Right ventricle myocardium superior (tissue), 1 donor: ENCODE results near the gene SPATS2L. TPM values are rescaled to one million over a fixed set of nuclear protein-coding genes. Genes with fewer than 3 reads are reported as not detected.
A peak's percentile ranks its signal among the peaks of the same experiment; 100 is the strongest.

Source experiments
- ATAC-seq: fragments of 200-7000 bp; cut with Tn5 transposase; one replicate; pipeline ENCODE4 v1.9.1; 2020; ENCODE audit warnings: mild to moderate bottlenecking; ENCODE audit not compliant: poor library complexity
- DNase-seq: peaks from one replicate; pipeline ENCODE4 v3.0.0-alpha.2; 2020
- intact Hi-C: fragments of 100-400 bp; cut with DNase I; formaldehyde crosslinking; loops from one replicate; pipeline ENCODE4 v1.11.2; 2022
- total RNA-seq: library from RNA; stranded (reverse); fragmentation: NEBNext Ultra II Directional; extraction: Animal tissue kit (Norgen Biotek cat#: 25700); gene quantifications from one replicate; pipeline ENCODE4 v1.2.1, GENCODE V29; 2021
- donor health status: DM: no; HTN: yes; CAD: no; lungs with severe emphysema.

Gene SPATS2L
- total RNA-seq, 1 donor from 2014 or later = 71.1 TPM

DNA sequence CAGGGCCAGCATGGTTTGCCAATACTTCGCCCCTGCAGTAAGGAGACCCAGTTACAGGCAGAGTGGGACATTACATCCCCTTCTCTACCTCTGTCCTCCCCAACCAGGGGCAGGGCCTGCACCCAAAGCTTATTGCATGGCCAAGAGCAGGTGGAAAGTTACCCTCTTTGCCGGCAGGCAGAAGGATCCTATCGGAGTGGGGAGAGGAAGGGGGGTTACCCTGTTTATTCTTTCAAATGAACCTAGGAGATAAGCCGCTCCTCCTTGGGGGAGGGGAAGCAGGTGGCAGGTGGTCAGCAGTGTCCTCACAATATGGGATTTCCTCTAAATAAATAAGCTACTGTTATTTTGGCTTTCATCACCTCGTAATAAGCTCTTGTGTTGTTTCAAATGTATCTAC, 53.9 kb downstream of the SPATS2L start:
- ATAC-seq (no peak), DNase-seq (no peak)
- intact Hi-C loops = no loop called here

DNA sequence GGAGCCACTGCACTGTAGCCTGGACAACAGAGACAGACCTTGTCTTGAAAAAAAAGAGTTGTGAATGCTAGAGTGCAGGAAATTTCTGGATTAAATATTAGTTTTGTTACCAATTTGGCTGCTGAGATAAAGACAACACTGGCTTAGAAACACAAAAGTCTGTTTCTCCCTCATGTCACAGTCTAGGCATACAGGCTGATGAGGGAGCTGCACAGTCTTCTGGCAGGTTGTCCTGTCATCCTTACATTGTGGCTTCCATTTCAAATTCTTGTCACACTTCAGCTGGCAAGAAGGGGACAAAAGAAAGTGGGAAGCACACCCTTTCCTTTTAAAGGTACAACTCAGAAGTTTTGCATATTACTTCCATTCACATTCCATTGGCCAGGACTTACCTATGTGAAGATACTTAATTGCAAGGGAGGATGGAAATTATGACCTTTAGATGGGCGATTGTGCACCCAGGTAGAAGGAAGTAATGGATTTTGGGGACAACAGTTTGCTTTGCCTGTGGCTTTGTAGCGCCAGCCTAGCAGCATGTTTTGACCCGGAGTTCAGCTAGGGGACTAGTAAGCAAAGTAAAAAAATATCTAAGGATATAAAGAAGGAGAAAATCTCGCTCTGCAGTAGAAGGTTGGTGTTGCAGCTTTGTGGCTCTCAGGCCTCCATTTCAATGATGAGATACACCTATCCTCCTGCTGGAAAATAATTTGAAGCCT, 55.9 kb downstream of the SPATS2L start:
- DNase-seq = no peak
- no peak for ATAC-seq
- intact Hi-C loops = no loop called here

DNA sequence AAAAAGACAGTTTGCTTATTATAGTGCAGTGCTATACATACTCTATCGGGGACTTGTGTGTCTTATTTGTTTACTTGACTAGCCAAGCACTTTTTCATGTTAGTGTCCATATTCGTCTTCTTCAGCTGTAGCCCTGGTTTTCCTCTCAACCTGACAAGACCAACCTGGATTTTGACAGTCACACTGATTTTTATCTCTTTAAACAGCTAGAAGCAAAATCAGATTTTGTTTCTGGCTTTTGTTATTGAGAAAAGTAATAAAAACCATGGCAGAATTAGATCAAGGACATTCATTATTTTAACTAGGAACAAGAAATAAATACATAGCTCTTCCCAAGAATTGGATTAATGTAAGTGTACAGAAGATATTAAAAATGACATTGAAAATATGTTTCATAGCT, 56.8 kb downstream of the SPATS2L start:
- intact Hi-C loops = no loop called here
- no peak for DNase-seq
- no peak for ATAC-seq

DNA sequence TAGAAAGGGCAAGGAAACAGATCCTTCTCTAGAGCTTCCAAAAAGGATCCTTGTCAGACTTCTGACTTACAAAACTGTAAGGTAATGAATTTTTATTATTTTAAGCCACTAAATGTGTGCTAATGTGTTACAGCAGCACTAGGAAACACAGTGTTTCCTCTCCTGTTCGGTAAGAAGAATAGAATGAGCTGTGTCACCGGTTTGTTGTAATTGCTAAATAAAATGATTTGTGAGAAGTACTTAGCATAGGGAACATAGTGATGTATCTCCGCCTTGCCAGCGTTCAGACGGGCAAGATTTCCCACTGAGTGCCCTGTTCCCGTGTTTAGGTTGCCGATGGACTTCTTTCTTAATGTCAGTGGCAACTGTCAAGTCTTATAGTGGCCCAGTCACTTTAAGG, 57.6 kb downstream of the SPATS2L start:
- DNase-seq (no peak), ATAC-seq (no peak)
- intact Hi-C loops = no loop called here

DNA sequence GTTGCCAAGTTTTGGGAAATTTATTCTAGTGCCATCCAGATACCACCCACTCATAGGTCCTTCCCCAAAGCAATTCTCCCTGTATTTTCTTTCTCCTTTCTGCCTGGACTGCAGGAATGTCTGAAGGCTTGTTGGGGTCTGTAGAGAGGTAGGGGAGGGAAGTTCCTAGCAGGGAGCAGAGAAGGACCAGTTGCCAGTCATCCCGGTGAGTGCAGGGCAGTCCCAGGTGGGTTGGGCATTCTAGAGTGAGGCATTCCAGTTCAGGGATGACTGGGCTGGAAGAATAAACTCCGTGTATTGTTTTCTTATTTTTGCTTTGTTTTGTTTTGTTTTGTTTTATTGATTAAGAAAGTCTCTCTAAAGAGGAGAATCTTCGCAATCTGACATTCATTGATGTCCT, 58.1 kb downstream of the SPATS2L start:
- no peak for DNase-seq
- no peak for ATAC-seq
- intact Hi-C loops = no loop called here

DNA sequence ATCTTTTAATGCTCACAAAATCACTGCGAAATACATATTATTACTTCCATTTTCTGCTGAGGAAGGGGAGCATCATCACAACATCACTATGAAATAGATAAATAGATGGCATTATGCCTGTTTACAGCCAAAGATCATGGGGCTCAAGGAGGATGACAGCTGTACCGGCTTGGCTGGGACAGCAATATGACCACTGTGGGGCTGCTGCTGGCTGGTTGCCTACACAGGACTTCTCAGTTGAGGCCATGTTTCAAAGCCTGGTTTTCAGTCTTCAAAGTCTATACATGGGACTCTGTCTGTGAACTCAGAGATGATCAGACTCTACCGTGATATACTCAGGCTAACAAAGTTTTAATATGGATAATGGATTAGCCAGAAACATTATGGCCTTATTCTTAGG, 58.7 kb downstream of the SPATS2L start:
- no peak for DNase-seq
- intact Hi-C loops = no loop called here
- no peak for ATAC-seq

DNA sequence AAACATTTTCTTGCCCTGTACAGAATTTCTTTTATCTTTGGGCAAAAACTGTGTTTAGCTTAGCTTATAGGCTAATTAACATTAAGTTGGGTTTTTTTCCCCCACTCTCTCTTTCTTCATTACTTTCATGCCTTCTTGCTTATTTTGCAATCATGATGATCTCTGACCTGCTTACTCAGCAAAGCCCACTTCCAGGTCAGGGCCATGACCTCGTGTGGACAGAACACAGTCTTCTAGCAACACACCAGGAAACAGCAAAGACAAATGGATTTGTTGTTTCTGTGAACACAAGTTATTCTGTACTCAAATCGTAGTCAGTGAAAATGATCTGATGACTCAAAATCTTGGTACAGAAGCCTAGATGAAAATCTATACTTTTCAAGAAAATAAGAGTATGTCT, 60.7 kb downstream of the SPATS2L start:
- ATAC-seq = no peak
- no peak for DNase-seq
- intact Hi-C loops = no loop called here

DNA sequence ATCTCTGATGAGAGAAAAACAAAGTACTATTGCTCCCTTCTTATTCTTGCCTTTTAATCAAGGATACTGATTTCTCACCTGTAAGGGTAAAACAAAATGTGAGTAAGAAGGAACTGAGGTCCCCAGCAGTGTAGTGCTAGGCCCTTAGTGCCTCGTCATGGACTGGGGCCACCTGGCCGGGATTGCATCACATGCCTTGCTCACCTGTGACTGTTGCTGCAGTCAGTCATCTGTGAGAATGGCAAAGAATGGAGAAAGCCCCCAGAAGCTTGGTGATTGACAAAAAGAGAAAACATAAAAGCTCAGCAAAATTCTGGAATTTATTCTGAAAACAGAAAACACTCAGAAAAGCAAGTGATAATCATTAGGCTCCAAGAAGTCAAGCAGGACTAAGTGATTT, 63.4 kb downstream of the SPATS2L start:
- DNase-seq (no peak), ATAC-seq (no peak)
- intact Hi-C loops = no loop called here

DNA sequence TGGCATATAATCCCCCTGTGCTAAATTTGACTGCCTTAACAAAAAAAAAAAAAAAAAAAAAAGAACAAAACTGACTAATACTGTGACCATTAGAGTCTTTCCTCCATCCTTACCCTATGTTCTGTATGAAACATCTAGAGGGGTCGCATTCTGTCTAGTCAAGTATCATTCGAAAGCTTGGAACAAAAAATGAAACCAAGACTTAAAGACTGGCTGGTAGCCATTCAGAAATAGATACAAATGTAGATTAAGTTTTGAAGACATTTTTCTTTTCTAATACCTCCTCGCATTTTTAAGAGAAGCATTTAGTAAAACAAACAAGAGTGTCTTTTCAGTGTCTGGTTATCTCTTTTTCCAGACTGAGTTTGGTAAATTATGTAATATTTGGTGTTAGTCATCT, 66.7 kb downstream of the SPATS2L start:
- intact Hi-C loops = no loop called here
- ATAC-seq (no peak), DNase-seq (no peak)

DNA sequence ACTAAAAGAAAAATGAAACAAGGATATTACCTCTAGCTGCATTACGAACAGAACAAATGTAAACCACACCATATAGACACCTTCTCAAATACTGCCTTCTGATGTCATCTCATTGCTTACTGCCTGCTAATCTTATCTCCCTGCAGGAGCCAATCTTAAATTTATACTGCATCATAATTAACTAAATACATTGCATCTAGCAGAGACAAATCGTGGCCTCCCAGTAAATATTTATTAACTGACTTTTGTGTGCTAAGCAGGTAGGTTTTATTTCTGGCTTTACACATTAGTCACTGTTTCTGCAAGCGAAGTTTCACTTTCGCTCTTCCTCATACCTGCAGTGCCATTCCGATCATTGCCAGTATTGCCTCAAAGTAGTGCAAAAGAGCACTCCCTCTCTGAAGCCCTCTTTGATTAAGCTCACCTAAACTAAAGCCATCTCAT, 67.5 kb downstream of the SPATS2L start:
- DNase-seq (no peak), ATAC-seq (no peak)
- intact Hi-C loops = no loop called here

DNA sequence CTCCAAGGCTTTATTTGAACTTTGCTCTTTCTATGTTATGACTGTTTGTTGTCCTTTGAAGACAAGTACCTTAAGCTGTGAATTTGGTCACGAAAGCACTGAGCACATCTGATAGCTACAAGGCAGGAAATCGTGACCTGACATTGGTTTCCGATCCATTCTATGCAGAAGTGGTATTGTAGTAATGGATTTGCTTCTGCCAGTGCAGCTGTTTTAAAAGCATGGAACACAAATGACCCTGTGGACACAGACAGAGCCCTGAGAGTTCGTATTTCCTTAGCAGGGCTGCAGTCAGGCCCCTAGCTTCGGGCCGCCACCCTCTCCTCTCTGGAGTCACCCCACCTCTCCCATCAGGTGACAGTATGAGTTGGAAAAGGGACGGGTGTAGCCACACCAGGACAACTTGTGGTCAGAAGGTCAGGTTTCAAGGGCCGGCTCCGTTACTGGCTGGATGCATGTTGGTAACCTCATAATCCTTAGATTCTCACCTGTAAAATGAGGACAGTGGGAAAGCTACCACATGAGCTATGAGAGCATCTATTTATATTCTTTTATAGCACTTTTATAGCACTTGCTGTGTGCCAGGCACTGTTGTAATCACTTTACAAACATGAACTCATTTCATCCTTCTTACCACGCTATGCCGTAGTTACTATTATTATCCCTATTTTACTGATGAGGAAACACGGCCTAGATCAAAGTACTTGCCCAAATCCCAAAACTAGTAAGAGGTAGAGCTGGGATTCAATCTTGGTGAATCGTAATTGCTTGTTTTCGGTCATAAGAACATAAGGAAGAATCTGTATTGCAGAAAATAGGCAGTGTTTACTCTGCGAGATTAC, 70.2 kb downstream of the SPATS2L start:
- peak; percentile 67 for ATAC-seq
- intact Hi-C loops = no loop called here
- DNase-seq = no peak

DNA sequence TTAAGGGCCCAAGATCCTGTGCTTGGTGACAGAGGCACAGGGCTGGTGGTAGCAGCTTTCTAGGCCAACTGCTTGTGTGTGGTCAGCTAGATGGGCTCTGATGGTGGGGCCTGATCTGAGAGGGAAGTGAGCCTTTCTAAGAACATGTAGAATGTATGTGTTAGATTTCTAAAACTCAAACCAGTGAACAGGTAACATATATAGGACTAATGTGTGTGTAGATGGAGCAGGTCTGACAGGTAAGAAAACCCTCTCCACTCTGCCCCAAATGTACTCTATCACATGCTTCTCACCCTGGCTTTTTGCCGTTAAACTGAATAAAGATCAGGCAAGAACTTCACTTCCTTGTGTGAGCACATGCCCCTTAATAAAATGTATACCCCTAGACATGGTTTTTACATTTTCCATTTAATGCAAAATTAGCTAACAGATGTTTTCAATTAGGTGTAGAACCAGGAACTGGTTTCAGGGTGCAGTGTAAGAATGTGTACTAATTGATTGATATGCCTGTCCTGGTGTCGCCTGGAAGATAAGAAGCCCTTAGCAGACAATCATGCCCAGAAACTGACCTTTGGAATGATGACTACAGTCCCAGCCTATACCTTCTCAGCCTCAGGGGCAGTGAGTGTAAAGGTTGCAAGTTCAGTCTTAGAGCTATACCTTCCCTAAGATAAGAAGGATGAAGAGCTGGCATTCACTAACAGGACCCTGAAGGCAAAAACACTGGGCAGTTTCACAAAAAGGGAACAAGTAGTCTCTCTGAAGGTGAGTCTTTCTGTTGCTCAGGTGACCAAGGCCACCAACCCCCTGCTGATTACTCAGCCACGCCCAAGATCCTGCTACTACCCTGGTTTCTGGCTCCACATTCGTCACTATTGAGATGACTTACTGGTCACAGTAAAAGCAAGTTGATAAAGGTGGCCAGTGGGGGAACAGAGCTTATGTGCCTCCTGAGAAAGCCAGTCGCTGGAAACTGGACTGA, 71.2 kb downstream of the SPATS2L start:
- intact Hi-C loops = no loop called here
- ATAC-seq (peak; percentile 32), DNase-seq (no peak)

DNA sequence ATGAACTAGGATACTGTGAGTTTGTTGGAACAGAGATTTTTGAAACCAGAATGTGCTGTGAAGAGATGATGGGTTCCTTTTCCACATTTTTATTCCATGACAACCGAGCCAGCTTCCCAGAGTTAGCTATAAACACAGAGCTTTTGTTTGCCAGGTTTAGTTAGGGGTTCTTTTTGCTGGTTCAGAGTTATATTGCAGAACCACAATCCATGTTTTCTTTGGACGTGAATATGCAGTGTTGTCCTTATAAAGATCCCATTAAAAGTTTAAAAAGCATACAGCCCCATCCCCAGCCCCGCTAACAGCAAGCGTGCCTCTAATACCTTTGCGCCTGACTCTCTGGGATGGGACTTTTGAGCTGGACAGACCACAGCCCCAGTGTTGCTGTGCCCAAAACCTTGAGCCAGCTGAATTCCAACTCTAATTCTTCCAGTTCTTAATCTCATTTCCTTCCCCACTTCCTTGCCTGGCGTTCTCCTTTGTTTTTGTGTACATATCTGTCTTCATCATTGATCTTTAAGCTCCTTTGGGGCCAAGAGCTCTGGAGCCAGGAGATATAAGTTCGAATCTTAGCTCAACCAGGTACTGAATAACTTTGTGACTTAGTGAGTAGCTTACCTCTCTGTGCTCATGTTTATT, 72.3 kb downstream of the SPATS2L start:
- intact Hi-C loops = no loop called here
- no peak for DNase-seq
- no peak for ATAC-seq

DNA sequence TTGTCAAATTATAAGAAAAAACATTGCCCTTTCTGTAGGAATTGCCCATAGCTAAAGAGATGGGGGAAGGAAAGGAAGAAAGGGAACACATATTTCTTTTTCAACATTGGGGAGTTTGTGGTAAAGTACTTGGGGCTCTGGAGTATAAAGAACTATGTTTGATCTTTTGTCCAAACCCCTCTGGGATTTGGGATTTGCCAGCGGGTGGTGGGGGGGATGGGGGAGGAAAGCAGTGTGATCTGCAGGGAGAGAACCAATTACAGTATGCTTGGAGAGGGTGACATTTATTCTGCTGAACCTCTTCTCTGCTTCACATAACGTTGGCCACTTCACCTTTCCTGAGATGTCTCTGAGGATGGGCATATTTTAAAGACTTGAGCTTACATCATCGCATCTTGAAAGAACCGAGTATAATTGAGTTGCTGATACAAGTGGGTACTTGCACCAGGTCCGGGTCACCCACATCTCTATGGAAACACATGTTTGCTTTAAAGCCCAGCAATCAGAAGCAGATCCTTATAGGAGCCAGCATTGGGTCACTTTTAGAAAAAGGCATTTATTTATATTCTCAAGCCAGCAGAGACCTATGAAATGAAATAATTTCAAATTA, 73.1 kb downstream of the SPATS2L start:
- no peak for ATAC-seq
- no peak for DNase-seq
- intact Hi-C loops = no loop called here

DNA sequence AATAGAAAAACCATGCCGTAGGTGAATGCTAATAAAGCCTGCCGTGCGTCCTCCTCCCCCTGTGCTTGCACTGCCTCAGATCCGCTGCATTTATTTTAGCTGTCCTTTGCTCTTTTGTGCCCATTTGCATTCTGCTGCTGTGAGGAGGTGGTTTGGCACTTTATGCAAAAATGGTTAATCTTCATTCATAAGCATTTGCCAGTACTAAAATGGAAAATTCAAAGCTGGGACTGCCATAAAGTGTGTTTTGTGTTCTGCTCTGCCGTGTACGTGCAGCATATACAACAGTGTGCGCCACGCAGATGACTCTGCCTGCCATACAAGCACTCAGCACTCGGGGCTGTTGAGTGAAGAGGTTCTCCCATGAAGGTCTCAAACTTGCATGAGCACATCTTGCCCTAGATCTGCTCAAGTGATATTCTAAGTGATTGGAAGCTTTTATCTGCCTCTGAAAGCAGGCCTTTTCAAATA, 73.6 kb downstream of the SPATS2L start:
- intact Hi-C loops = no loop called here
- DNase-seq (no peak), ATAC-seq (no peak)

DNA sequence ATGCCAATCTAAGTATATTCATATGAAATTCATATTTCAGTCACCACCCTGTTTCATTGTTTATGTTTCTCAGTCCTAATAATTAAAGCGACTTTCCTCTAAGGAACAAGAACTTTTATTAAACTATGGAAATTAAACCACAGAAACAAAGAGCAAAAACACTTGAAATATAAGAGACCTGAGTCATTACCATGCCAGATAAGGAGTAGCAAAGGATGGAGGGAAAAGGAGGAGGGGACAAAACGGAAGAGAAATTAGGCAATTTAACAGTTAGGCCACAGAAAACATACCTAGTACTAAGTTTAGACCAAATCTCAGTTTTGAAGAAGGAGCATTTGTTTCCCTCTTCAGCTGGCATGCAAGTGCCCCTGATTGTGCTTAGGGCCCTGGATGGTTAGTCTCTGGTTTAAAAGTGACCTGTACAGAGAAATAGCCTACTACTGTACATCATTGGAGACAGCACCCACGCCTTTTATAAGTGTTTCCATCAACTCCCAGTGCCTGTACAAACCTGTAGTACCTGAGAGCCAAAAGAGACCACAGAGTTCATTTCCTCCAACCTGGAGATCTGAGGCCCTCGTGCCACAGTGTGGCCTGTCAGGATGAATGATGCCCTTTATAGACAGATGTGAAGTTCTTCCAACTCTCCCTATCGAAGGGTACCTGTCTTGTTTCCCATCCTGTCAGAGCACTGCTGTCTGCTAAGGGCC, 74.5 kb downstream of the SPATS2L start:
- intact Hi-C loops = no loop called here
- ATAC-seq = no peak

DNA sequence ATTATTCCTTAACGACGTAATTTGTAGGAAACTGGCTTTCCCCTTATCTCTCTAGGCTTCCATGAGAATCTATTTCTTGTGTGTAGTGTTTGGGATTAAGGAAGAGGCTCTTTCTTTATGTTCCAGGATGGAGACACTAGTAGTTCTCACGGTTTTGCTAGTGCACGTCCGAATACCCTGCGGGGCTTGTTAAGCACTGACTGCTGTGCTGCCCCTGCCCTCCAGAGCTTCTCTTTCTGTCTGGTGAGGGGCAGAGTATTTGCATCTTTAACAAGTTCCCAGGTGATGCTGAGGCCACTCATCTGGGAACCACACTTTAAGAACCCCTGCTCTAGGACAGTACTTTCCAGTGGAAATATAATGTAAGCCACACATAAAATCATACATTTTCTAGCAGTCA, 76.4 kb downstream of the SPATS2L start:
- intact Hi-C loops = no loop called here
- no peak for ATAC-seq

More for the DNA sequence above, 74.5 kb downstream of the SPATS2L start:
- no peak for DNase-seq

More for the DNA sequence above, 76.4 kb downstream of the SPATS2L start:
- DNase-seq = no peak
